Prostate gland (tissue), 2 donors: ENCODE results near the gene GRIA3.

Experiments
- POLR2A ChIP-seq: fragments of 450-650 bp; IDR thresholded peaks from one replicate; pipeline ENCODE4 v1.6.1; 2016; ENCODE audit warnings: antibody characterized with exemption, mild to moderate bottlenecking
- POLR2AphosphoS5 ChIP-seq: sonication (generic); formaldehyde crosslinking; IDR thresholded peaks from one replicate; pipeline ENCODE4 v1.6.1; 2017; ENCODE audit warnings: antibody characterized with exemption
- TF ChIP-seq, protein P1 (sequence below), 4 experiments: fragments of 200-600 bp in 2 of 4; fragments of 450-650 bp in 2 of 4; sonication (generic) in 2 of 4; IDR thresholded peaks; 1 replicate in 3 of 4; 2 replicates in 1 of 4; pipeline ENCODE4 v1.5.1; 2016 to 2019; ENCODE audit warnings: antibody characterized with exemption in 4 of 4, mild to moderate bottlenecking in 2 of 4, moderate library complexity in 2 of 4

DNA sequence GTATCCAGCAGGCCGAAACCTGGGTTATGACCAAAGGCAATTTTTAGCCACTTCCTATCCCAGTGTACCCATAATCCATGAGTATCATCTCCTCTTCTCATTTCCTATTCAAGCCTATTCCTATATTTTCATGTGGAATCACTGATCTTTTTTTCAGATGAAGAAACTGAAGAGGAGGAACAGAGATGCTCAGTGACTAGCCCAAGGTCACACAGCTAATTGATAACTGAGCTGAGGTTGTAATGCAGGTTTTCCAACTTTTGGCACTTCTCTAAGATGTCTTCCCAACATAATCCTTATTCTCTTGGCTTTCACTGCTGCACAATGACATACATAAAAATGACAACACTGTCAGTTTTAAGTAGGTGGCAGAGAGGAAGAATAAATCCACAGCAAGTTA lies 15.3 kb downstream of the GRIA3 start:
- TF ChIP-seq, protein P1, sequence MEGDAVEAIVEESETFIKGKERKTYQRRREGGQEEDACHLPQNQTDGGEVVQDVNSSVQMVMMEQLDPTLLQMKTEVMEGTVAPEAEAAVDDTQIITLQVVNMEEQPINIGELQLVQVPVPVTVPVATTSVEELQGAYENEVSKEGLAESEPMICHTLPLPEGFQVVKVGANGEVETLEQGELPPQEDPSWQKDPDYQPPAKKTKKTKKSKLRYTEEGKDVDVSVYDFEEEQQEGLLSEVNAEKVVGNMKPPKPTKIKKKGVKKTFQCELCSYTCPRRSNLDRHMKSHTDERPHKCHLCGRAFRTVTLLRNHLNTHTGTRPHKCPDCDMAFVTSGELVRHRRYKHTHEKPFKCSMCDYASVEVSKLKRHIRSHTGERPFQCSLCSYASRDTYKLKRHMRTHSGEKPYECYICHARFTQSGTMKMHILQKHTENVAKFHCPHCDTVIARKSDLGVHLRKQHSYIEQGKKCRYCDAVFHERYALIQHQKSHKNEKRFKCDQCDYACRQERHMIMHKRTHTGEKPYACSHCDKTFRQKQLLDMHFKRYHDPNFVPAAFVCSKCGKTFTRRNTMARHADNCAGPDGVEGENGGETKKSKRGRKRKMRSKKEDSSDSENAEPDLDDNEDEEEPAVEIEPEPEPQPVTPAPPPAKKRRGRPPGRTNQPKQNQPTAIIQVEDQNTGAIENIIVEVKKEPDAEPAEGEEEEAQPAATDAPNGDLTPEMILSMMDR (IDR thresholded peaks at IDR 0.05), result no peak
- TF ChIP-seq POLR2AphosphoS5 (no peak), POLR2A (no peak)
